BE2C (cell line): Measurements from ENCODE around the gene MYO9B.
"Not testable (repeated sequence)": the region's sequence is repeated elsewhere in the genome, so short reads cannot be mapped to it uniquely, and the experiment has no call there.

Experiments
- DNase-seq: peaks from one replicate; pipeline ENCODE4 v3.0.0-alpha.2; 2020
- H3K27me3 ChIP-seq: fragments of 250-450 bp; sonication (Bioruptor Pico); 2 replicates; pipeline ENCODE4 v1.5.1; 2020; ENCODE audit warnings: mild to moderate bottlenecking
- H3K36me3 ChIP-seq: fragments of 250-450 bp; sonication (Bioruptor Pico); 2 replicates; pipeline ENCODE4 v1.5.1; 2020; ENCODE audit warnings: mild to moderate bottlenecking
- H3K4me1 ChIP-seq: fragments of 250-450 bp; sonication (Bioruptor Pico); 2 replicates; pipeline ENCODE4 v1.5.1; 2020
- H3K4me3 ChIP-seq: 2 replicates; pipeline ENCODE4 v1.5.1; 2011; ENCODE audit warnings: low read depth, low read length
- H3K9me3 ChIP-seq: fragments of 250-450 bp; sonication (Bioruptor Pico); 2 replicates; pipeline ENCODE4 v1.5.1; 2020
- TF ChIP-seq, protein P1 (sequence below): IDR thresholded peaks from 2 replicates; pipeline ENCODE4 v1.5.1; 2012; ENCODE audit warnings: mild to moderate bottlenecking, low read depth, low read length

Gene MYO9B

GRCh38 chr19:17091758-17092333 is 16.3 kb downstream of the MYO9B start:
- Histone ChIP-seq H3K4me1 (peaks cover 5% of the 10 kb centered on the region), H3K4me3 (no peak overlapping the region), H3K27me3 (no peaks in the 10 kb centered on the region), H3K36me3 (no peaks in the 10 kb centered on the region), H3K9me3 (no peaks in the 10 kb centered on the region)
- DNase-seq = no peak
- TF ChIP-seq, protein P1, sequence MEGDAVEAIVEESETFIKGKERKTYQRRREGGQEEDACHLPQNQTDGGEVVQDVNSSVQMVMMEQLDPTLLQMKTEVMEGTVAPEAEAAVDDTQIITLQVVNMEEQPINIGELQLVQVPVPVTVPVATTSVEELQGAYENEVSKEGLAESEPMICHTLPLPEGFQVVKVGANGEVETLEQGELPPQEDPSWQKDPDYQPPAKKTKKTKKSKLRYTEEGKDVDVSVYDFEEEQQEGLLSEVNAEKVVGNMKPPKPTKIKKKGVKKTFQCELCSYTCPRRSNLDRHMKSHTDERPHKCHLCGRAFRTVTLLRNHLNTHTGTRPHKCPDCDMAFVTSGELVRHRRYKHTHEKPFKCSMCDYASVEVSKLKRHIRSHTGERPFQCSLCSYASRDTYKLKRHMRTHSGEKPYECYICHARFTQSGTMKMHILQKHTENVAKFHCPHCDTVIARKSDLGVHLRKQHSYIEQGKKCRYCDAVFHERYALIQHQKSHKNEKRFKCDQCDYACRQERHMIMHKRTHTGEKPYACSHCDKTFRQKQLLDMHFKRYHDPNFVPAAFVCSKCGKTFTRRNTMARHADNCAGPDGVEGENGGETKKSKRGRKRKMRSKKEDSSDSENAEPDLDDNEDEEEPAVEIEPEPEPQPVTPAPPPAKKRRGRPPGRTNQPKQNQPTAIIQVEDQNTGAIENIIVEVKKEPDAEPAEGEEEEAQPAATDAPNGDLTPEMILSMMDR = no peak

GRCh38 chr19:17092696-17093095 is 17.1 kb downstream of the MYO9B start:
- peaks cover 5% of the 10 kb centered on the region for H3K4me1 ChIP-seq
- DNase-seq = no peak
- TF ChIP-seq, protein P1 = no peak
- H3K9me3 ChIP-seq = no peaks in the 10 kb centered on the region
- H3K27me3 ChIP-seq = no peaks in the 10 kb centered on the region
- H3K4me3 ChIP-seq = no peak overlapping the region
- no peaks in the 10 kb centered on the region for H3K36me3 ChIP-seq

GRCh38 chr19:17094694-17095093 is 19.1 kb downstream of the MYO9B start:
- H3K4me1 ChIP-seq, H3K4me3 ChIP-seq, H3K27me3 ChIP-seq, H3K9me3 ChIP-seq, DNase-seq, H3K36me3 ChIP-seq: not testable (repeated sequence)

DNA sequence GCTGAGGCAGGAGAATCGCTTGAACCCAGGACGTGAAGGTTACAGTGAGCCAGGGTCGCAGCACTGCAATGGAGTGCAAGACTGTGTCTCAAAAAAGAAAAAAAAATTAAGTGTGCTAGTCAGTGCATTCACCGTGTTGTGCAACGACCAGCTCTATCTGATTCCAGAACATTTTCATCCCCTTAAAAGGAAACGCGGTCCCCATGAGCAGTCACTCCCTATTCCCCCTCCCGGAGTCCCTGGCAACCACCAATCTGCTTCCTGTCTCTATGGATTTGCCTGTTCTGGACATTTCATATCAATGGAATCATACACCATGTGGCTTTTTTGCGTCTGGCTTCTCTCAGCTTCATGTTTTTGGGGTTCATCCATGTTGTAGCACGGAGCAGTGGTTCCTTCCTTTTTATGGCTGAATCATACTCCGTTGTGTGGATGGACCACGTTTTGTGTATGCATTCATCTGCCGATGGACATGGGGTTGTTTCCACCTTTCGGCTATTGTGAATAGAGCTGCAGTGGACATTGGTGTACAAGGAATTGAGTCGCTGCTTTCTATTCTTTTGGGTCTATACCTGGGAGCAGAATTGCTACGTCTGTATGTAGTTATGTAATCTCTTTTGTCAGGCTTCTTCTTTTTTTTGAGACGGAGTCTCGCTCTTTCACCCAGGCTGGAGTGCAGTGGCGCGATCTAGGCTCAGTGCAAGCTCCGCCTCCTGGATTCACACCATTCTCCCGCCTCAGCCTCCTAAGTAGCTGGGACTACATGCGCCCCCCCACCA is 19.8 kb downstream of the MYO9B start:
- no peaks in the 10 kb centered on the region for H3K9me3 ChIP-seq
- no peaks in the 10 kb centered on the region for H3K27me3 ChIP-seq
- no peak for DNase-seq
- no peaks in the 10 kb centered on the region for H3K4me1 ChIP-seq
- no peaks in the 10 kb centered on the region for H3K36me3 ChIP-seq
- TF ChIP-seq, protein P1 = no peak
- H3K4me3 ChIP-seq = no peak overlapping the region

- no peak overlapping the region for H3K4me3 ChIP-seq
- DNase-seq = no peak
- no peaks in the 10 kb centered on the region for H3K4me1 ChIP-seq
Measured at GRCh38 chr19:17097593-17098126, 22.1 kb downstream of the MYO9B start.

GRCh38 chr19:17098326-17098725 is 22.7 kb downstream of the MYO9B start:
- Histone ChIP-seq H3K4me1 (no peaks in the 10 kb centered on the region), H3K36me3 (peaks cover 15% of the 10 kb centered on the region), H3K4me3 (no peak overlapping the region), H3K27me3 (no peaks in the 10 kb centered on the region), H3K9me3 (no peaks in the 10 kb centered on the region)
- no peak for DNase-seq
- TF ChIP-seq, protein P1 = no peak

More at GRCh38 chr19:17097593-17098126, 22.1 kb downstream of the MYO9B start:
- Histone ChIP-seq H3K27me3 (no peaks in the 10 kb centered on the region), H3K9me3 (no peaks in the 10 kb centered on the region), H3K36me3 (peaks cover 10% of the 10 kb centered on the region)
- TF ChIP-seq, protein P1 = no peak
